ENCODE data around the gene LAMC1.
A peak's percentile ranks its signal among the peaks of the same experiment; 100 is the strongest.

The LAMC1 gene

DNA sequence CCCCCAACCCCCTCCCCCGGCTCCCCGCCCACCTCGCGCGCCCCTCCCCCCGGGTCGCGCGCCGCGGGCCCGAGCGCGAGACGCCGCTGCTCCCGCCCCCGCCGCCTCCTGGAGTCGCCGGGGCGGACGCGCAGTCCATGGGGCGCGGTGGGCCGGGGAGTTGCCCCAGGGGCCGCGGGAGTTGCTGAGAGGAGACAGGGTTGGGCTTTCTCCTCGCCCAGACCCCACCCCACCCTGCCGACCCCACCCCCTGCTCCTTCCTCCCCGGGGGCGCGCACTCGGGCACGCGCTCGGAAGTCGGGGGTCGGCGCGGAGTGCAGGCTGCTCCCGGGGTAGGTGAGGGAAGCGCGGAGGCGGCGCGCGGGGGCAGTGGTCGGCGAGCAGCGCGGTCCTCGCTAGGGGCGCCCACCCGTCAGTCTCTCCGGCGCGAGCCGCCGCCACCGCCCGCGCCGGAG lies at the start of gene LAMC1:
Gene LAMC1 (plus strand): TSS at position 275 of the 455 bp plus-strand sequence. CDS start 297 bp downstream, outside the sequence.
- ATAC-seq (peak; percentile 44), DNase-seq (ENCODE audit: low spot score in 2 of 2) (no peak)
- peaks cover 17% of the 10 kb centered on the region for H3K4me1 Mint-ChIP-seq
- peak within 1 kb of the TSS; percentile 70 for H3K4me3 Mint-ChIP-seq
- H3K9me3 Mint-ChIP-seq, result no peaks in the 10 kb centered on the region
- no peak within 1 kb of the TSS for H3K27ac Mint-ChIP-seq
- no peaks in the 10 kb centered on the region for H3K36me3 Mint-ChIP-seq

DNA sequence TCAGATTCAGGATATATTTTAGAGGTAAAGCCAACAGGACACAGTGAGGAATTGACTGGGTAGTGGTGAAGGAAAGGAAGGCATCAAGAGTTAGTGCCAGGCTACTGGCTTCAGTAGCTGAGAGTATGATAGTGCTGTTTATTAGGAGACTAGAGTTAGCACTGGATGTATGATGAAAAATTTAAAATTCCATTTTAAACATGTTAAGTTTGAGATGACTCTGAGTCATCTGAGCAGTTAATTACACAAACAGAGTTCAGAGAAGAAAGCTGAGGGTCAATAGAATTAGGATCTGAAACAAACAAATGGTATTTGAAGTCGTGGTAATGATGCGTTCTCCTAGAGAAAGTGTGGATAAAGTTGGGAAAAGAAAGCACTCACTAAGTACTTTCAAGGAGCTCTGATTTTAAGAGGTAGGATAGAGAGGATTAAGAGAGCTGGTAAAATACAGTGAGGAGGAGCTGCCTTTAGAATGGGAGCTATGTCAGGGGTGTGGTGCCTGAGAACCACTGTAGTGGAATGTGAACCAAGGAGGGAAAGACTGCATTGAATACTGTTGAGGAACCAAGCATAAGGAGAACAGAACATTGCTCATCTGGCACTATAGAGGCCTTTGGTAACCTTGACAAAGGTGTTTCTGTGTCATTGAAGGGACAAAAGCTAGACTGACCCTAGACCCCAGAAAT lies 48.6 kb upstream of the LAMC1 start:
- Mint-ChIP-seq H3K27ac (no peak overlapping the region), H3K4me3 (no peak overlapping the region), H3K36me3 (no peaks in the 10 kb centered on the region), H3K9me3 (no peaks in the 10 kb centered on the region), H3K4me1 (no peaks in the 10 kb centered on the region)
- ATAC-seq (no peak), DNase-seq (ENCODE audit: low spot score in 2 of 2) (no peak)

DNA sequence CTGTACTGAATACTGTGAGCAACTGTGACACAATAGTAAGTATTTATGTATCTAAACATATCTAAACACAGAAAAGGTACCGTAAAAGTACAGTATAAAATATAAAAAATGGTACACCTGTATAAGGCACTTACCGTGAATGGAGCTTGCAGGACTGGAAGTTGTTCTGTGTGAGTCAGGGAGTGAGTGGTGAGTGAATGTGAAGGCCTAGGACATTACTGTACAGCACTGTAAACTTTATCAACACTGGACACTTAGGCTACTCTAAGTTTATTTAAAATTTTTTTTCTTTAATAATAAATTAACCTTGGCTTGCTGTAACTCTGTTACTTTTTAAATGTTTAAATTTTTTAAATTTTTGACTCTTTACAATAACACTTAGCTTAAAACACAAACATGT lies 45.7 kb upstream of the LAMC1 start:
- Mint-ChIP-seq H3K9me3 (no peaks in the 10 kb centered on the region), H3K4me3 (no peak overlapping the region), H3K36me3 (no peaks in the 10 kb centered on the region), H3K27ac (no peak overlapping the region), H3K4me1 (no peaks in the 10 kb centered on the region)
- DNase-seq (ENCODE audit: low spot score in 2 of 2), result no peak
- ATAC-seq, result no peak

DNA sequence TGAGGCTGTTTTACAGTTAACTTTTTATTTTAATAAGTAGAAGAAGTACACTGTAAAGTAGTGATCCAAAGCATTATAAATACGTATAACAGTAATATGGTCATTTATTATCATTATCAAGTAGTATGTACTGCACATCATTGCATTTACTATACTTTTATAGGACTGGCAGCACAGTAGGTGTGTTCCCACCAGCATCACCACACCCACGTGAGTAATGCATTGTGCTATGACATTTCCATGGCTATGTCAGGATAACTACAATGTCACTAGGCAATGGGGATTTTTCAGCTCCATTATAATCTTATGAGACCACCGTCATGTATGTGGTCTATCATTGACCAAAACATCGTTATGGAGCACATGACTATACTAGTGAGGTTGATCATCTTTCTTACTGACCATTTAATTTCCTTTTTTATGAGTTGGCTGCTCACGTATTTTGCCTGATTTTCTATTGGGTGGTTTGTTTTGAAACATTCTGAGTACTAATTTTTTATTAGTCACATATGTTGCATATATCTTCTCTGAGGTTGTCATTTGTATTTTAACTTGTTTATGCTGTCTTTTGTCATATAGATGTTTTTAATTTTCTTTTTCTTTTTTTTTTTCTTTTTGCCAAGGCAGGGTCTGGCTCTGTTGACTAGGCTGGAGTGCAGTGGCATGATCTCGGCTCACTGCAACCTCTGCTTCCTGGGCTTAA lies 44.9 kb upstream of the LAMC1 start:
- ATAC-seq (no peak), DNase-seq (ENCODE audit: low spot score in 2 of 2) (no peak)
- H3K9me3 Mint-ChIP-seq, result no peaks in the 10 kb centered on the region
- H3K4me3 Mint-ChIP-seq, result no peak overlapping the region
- H3K27ac Mint-ChIP-seq, result no peak overlapping the region
- no peaks in the 10 kb centered on the region for H3K4me1 Mint-ChIP-seq
- H3K36me3 Mint-ChIP-seq, result no peaks in the 10 kb centered on the region

DNA sequence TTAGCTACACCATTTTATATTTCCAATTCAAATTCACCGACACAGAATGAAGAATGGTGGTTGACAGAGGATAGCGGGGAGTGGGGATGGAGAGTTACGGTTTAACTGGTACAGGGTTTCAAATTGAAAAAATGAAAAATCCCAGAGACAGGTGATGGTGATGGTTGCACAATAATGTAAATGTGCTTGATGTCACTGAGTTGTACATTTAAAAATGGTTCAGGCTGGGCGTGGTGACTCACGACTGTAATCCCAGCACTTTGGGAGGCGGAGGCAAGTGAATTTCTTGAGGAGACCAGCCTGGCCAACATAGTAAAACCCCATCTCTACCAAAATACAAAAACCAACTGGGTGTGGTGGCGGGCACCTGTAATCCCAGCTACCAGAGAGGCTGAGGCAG lies 39.1 kb upstream of the LAMC1 start:
- Mint-ChIP-seq H3K4me3 (no peak overlapping the region), H3K27ac (no peak overlapping the region), H3K36me3 (no peaks in the 10 kb centered on the region), H3K9me3 (no peaks in the 10 kb centered on the region), H3K4me1 (no peaks in the 10 kb centered on the region)
- no peak for ATAC-seq
- no peak for DNase-seq (ENCODE audit: low spot score in 2 of 2)

DNA sequence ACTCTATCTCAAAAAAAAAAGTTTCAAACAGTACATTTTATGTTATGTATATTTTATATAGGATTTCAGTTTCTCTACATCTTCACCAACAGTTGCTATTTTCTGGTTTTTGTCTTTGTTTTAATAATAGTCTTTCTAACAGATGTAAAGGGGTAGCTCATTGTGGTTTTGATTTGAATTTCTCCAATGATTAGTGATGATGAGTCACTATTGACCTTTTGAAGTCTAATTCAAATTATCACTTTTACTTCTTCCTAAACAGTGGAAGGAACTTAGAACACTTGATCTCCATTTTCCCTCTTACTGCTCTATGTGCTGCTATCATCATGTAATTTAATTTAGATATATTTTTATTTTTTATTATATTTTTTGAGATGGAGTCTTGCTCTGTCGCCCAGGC lies 38.6 kb upstream of the LAMC1 start:
- Mint-ChIP-seq H3K4me1 (no peaks in the 10 kb centered on the region), H3K4me3 (no peak overlapping the region)
- ATAC-seq, result no peak

DNA sequence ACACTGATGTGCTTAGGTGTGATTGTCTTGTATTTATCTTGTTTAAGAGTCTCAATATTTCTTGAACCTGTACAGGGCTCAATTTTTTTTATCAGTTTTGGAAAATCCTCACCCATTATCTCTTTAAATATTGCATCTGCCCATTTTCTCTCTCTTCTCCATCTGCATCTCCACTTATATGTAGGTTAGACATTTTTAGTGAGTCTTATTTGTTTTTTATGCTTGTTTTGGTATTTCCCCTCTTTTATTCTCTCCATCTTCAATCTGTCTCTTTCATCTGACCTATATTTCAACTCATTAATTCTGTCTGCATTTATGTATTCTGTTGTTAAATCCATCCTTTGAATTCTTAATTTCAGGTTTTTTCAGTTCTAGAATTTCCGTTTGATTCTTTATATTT lies 37.3 kb upstream of the LAMC1 start:
- Mint-ChIP-seq H3K36me3 (no peaks in the 10 kb centered on the region), H3K4me1 (no peaks in the 10 kb centered on the region), H3K4me3 (no peak overlapping the region), H3K27ac (no peak overlapping the region), H3K9me3 (no peaks in the 10 kb centered on the region)
- no peak for DNase-seq (ENCODE audit: low spot score in 2 of 2)
- no peak for ATAC-seq

More for the DNA sequence above, 38.6 kb upstream of the LAMC1 start:
- no peak overlapping the region for H3K27ac Mint-ChIP-seq
- no peaks in the 10 kb centered on the region for H3K9me3 Mint-ChIP-seq
- no peaks in the 10 kb centered on the region for H3K36me3 Mint-ChIP-seq
- no peak for DNase-seq (ENCODE audit: low spot score in 2 of 2)

DNA sequence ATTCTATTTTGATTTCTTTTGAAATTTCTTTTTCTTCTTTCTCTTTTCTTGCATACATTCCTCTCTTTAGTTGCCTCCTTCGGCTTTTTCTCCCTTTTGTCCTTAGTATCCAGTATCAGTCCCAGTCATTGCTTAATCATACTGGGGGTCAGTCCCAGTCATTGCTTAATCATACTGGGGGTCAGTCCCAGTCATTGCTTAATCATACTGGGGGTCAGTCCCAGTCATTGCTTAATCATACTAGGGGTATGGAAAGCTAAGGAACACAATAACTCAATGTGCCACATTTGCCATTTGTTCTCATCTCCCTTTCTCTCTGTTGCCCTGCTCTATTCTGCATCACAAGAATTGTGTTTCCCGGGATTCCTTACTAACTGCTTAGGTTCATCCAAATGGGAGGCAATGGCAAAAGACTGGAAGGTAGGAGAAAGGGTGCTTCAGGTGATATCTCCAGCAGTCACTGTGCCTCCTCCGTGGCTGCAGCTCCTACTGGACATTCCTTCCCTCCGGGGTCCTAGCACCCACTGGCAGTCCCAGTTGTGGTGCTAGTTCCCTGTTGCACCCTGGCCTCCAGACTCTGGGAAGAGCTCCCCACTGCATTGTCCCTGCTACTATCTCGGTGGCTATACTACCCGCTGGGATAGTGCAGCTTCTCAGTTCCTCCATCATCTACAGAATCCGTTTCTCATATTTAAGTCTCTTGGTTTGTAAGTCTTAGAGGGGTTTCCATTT lies 32.6 kb upstream of the LAMC1 start:
- no peak overlapping the region for H3K4me3 Mint-ChIP-seq
- no peak for DNase-seq (ENCODE audit: low spot score in 2 of 2)
- no peaks in the 10 kb centered on the region for H3K4me1 Mint-ChIP-seq
- H3K9me3 Mint-ChIP-seq, result no peaks in the 10 kb centered on the region
- no peak for ATAC-seq
- H3K27ac Mint-ChIP-seq, result no peak overlapping the region
- no peaks in the 10 kb centered on the region for H3K36me3 Mint-ChIP-seq

DNA sequence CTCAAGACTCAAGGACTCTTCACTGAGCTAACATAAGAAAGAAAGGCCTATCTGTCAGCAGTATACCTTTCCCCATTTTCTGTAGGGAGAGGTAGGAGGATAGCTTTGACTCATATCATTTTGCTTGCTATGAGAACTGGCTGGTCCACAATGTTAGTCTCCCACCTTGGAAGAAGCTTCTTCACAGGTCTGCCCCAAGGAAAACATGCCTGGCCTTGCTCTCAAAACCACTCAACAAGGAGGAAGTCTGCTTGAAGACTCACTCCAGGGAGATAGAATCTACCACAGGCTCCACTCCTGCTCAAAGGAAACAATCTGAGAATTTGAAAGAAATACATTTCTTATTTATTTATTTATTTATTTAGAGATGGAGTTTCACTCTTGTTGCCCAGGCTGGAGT lies 29.5 kb upstream of the LAMC1 start:
- ATAC-seq (no peak), DNase-seq (ENCODE audit: low spot score in 2 of 2) (no peak)
- Mint-ChIP-seq H3K9me3 (no peaks in the 10 kb centered on the region), H3K4me1 (no peaks in the 10 kb centered on the region), H3K36me3 (no peaks in the 10 kb centered on the region), H3K4me3 (no peak overlapping the region), H3K27ac (no peak overlapping the region)

DNA sequence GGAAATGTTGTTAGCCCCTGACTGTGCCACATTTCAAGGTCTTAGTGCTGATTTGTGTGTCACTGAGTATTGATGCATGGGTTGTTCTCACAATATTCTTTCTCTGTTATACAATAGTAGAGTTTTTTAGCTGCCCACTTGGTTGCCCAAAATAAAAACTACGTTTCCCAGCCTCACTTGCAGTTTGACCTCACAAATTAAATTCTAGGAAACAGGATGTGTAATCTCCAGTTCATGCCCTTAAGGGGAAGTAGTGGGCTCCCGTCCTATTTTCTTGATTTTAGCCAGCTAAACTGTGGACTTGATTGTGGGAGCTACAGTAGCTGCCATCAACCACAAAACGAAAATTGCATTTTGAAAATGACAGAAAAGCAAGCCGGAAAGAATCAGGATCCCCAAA lies 27.3 kb upstream of the LAMC1 start:
- H3K4me3 Mint-ChIP-seq, result no peak overlapping the region
- H3K4me1 Mint-ChIP-seq, result no peaks in the 10 kb centered on the region
- ATAC-seq (no peak), DNase-seq (ENCODE audit: low spot score in 2 of 2) (no peak)
- no peaks in the 10 kb centered on the region for H3K36me3 Mint-ChIP-seq
- H3K27ac Mint-ChIP-seq, result no peak overlapping the region
- H3K9me3 Mint-ChIP-seq, result no peaks in the 10 kb centered on the region

DNA sequence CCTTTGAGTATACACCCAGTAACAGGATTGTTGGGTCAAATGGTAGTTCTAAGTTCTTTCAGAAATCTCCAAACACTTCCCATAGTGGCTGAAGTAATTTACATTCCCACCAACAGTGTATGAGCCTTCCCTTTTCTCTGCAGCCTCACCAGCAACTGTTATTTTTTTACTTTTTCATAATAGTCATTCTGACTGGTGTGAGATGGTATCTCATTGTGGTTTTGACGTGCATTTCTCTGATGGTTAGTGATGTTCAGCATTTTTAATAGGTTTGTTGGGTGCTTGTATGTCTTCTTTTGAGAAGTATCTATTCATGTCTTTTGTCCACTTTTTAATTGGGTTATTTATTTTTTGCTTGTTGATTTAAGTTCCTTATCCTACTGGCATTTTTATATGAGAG lies 26.4 kb upstream of the LAMC1 start:
- H3K36me3 Mint-ChIP-seq, result no peaks in the 10 kb centered on the region
- no peak overlapping the region for H3K4me3 Mint-ChIP-seq
- H3K4me1 Mint-ChIP-seq, result no peaks in the 10 kb centered on the region
- no peaks in the 10 kb centered on the region for H3K9me3 Mint-ChIP-seq
- DNase-seq (ENCODE audit: low spot score in 2 of 2) (no peak), ATAC-seq (no peak)
- H3K27ac Mint-ChIP-seq, result no peak overlapping the region

DNA sequence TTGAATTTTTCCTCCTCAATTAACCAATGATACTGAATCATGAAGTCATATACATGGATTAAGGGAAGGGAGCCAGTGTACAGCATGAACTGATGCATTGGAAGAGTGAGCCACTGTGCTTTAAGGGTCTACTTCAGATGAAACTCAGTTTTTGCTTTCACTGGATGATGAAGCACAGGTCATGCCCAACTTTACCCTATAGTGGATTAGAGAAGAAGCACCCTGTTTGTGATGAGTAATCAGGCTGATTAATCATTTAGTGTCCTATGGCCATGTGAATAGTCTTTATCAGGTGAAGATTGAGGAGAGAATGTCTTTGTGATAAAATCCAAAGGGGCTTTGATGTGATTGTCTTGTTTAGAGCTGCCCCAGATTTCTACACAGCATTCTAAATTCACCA lies 24.7 kb upstream of the LAMC1 start:
- Mint-ChIP-seq H3K4me3 (no peak overlapping the region), H3K4me1 (no peaks in the 10 kb centered on the region), H3K9me3 (no peaks in the 10 kb centered on the region), H3K36me3 (no peaks in the 10 kb centered on the region), H3K27ac (no peak overlapping the region)
- DNase-seq (ENCODE audit: low spot score in 2 of 2) (no peak), ATAC-seq (no peak)

DNA sequence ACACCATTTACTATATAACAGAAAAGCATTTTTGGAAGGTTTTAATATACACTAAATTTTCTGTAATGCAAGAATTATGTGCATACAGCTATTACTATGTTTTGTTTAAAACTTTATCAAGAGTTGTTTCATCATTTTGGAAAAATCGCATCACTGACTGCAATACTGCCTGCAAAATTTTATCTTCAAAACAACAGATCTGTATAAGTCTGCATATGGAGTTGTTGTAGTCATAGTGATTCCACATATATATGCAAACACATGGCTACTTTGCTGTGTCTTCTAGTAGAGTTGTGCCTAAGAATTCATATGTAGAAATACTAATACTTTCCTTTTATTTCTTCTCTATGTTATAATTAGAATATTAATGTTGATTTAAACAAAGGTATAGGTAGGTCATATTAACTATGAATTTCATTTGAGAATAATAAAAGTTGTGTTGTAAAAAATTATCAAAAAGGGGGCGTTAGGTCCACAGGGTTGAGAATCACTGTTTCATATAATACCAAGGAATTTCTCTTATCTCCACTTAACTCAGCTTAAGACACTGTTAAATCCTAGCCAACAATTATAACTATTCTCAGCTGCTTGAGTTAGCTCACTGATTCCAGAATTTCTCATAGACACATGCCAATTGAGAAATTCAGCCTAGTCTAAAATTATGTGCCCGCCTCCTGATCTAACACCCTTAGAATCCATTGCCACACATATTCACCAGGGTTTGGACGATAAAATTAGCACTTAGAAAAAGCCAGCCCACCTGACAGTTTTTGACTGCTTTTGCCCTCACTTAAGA lies 22.9 kb upstream of the LAMC1 start:
- ATAC-seq, result no peak
- DNase-seq (ENCODE audit: low spot score in 2 of 2), result no peak
- Mint-ChIP-seq H3K4me1 (no peaks in the 10 kb centered on the region), H3K4me3 (no peak overlapping the region), H3K9me3 (no peaks in the 10 kb centered on the region), H3K27ac (no peak overlapping the region), H3K36me3 (no peaks in the 10 kb centered on the region)

DNA sequence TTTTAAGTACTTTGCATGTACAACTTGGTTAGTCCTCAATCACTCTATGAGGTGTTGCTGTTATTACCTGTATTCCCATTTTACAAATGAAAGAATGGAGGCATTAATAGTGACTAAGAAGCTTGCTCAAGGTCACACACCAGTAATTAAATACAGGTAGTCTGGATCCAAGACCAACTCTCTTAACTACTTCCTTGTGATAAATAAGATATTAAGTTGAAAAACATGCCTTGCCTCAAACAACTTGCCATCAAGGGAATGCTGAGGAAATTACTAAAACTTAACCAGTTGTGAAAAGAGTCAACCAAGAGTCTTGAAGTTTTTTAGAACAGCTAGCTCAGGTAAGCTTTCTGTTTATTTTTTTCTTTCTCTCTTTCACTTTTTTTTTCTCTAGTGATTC lies 21.0 kb upstream of the LAMC1 start:
- Mint-ChIP-seq H3K36me3 (no peaks in the 10 kb centered on the region), H3K4me3 (no peak overlapping the region), H3K27ac (no peak overlapping the region), H3K4me1 (no peaks in the 10 kb centered on the region), H3K9me3 (no peaks in the 10 kb centered on the region)
- no peak for DNase-seq (ENCODE audit: low spot score in 2 of 2)
- no peak for ATAC-seq

DNA sequence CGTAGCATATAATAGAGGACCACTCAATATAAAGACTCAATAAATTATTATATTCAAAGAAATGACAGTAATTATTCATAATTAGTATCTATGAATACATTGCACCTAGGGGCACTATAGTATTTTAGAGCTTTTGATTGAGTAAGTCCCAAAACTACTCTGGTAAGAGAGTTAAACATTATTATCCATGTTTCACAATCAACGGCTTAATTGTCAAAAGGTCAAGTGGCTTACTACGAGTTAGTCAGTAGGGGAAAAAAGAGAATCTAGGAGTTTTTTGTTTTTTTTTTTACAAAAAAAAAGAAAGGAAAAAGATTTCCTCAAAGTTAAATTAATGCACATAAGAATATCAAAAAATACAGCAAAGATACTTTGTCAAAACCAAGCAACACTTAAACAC lies 20.4 kb upstream of the LAMC1 start:
- H3K27ac Mint-ChIP-seq, result no peak overlapping the region
- no peak overlapping the region for H3K4me3 Mint-ChIP-seq
- DNase-seq (ENCODE audit: low spot score in 2 of 2), result no peak
- no peaks in the 10 kb centered on the region for H3K36me3 Mint-ChIP-seq
- no peaks in the 10 kb centered on the region for H3K4me1 Mint-ChIP-seq
- H3K9me3 Mint-ChIP-seq, result no peaks in the 10 kb centered on the region
- ATAC-seq, result no peak

Measured in stimulated activated effector memory CD8-positive, alpha-beta T cell treated with anti-CD3 and anti-CD28 coated beads, Interleukin-12 subunit alpha, Interleukin-12 subunit beta, amount 100 ng/mL, for 72 hours (primary cell).